Calu3 (cell line): ENCODE data around the gene EPS15. TPM values are rescaled to one million over a fixed set of nuclear protein-coding genes. Genes with fewer than 3 reads are reported as not detected.

Source experiments
- BruUV-seq: library from RNA; stranded (reverse); fragments of 400-500 nt; replicated peaks from 2 replicates; lab custom pipeline; 2021; lab: Mats Ljungman, UMichigan
- CTCF ChIA-PET: fragments of 300-600 bp; sonication (Branson Sonifier 250); formaldehyde crosslinking; loops from one replicate; lab custom pipeline; 2022; ENCODE audit warnings: antibody characterized with exemption; lab: Charles Lee
- DNase-seq: peaks from one replicate; pipeline ENCODE4 v3.0.0; 2022
- H3K27ac Mint-ChIP-seq: one replicate; pipeline ENCODE4 v1.8.0; 2022; ENCODE audit warnings: mixed read lengths; ENCODE audit not compliant: unreplicated experiment
- H3K27me3 Mint-ChIP-seq: one replicate; pipeline ENCODE4 v1.8.0; 2022; ENCODE audit warnings: mixed read lengths; ENCODE audit not compliant: unreplicated experiment
- H3K36me3 Mint-ChIP-seq: one replicate; pipeline ENCODE4 v1.8.0; 2022; ENCODE audit warnings: mild to moderate bottlenecking, moderate library complexity, mixed read lengths; ENCODE audit not compliant: insufficient read depth, unreplicated experiment
- H3K4me1 Mint-ChIP-seq: one replicate; pipeline ENCODE4 v1.8.0; 2022; ENCODE audit warnings: mild to moderate bottlenecking, low read depth, mixed read lengths; ENCODE audit not compliant: unreplicated experiment
- H3K4me3 Mint-ChIP-seq: one replicate; pipeline ENCODE4 v1.8.0; 2022; ENCODE audit warnings: mild to moderate bottlenecking, low read depth, moderate library complexity, mixed read lengths; ENCODE audit not compliant: unreplicated experiment
- H3K9me3 Mint-ChIP-seq: one replicate; pipeline ENCODE4 v1.8.0; 2022; ENCODE audit warnings: low read depth, mixed read lengths; ENCODE audit not compliant: unreplicated experiment
- intact Hi-C: fragments of 100-400 bp; cut with micrococcal nuclease; formaldehyde crosslinking; loops from one replicate; pipeline ENCODE4 v1.10.0; 2022; ENCODE audit not compliant: unreplicated experiment
- total RNA-seq: library from RNA; stranded (reverse); gene quantifications from 2 replicates; pipeline ENCODE4 v1.2.3, GENCODE V29; 2022
- TF ChIP-seq, protein P1 (sequence below): fragments of 200-600 bp; IDR thresholded peaks from one replicate; pipeline ENCODE4 v1.8.0; 2022; ENCODE audit warnings: antibody characterized with exemption; ENCODE audit not compliant: unreplicated experiment

EPS15 gene
- total RNA-seq, 1 experiment from 2014 or later: 51.2 TPM

DNA sequence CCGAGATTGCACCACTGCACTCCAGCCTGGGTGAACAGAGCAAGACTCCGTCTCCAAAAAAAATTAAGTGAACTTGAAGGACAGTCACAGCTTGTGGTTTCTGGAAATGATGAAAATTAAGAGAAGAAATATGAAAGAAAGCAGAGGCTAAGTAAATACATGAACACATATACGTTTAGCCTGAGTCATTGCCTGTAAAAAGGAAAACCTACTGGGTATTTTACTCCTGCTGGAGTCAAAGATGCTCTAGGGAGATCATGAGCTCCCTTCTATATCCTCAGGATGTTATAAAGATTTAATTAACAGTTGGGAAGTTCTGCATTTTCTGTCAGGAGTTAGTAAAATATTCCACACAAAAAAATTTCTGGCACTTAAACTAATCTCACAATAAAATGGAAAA lies 145.2 kb downstream of the EPS15 start:
- H3K27ac Mint-ChIP-seq: no peak overlapping the region
- no TSS peak for BruUV-seq
- no peak for DNase-seq
- H3K36me3 Mint-ChIP-seq: peaks cover 8% of the 10 kb centered on the region
- CTCF ChIA-PET: interaction anchor here (0.6 kb wide), 1 partner anchor 43 kb away, joined by 3 read pairs; no protein-coding TSS in a partner anchor
- intact Hi-C loops: no loop called here
- no peak overlapping the region for H3K4me3 Mint-ChIP-seq
- no peaks in the 10 kb centered on the region for H3K9me3 Mint-ChIP-seq
- no peaks in the 10 kb centered on the region for H3K4me1 Mint-ChIP-seq
- H3K27me3 Mint-ChIP-seq: no peaks in the 10 kb centered on the region
- TF ChIP-seq, protein P1, sequence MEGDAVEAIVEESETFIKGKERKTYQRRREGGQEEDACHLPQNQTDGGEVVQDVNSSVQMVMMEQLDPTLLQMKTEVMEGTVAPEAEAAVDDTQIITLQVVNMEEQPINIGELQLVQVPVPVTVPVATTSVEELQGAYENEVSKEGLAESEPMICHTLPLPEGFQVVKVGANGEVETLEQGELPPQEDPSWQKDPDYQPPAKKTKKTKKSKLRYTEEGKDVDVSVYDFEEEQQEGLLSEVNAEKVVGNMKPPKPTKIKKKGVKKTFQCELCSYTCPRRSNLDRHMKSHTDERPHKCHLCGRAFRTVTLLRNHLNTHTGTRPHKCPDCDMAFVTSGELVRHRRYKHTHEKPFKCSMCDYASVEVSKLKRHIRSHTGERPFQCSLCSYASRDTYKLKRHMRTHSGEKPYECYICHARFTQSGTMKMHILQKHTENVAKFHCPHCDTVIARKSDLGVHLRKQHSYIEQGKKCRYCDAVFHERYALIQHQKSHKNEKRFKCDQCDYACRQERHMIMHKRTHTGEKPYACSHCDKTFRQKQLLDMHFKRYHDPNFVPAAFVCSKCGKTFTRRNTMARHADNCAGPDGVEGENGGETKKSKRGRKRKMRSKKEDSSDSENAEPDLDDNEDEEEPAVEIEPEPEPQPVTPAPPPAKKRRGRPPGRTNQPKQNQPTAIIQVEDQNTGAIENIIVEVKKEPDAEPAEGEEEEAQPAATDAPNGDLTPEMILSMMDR: no peak

DNA sequence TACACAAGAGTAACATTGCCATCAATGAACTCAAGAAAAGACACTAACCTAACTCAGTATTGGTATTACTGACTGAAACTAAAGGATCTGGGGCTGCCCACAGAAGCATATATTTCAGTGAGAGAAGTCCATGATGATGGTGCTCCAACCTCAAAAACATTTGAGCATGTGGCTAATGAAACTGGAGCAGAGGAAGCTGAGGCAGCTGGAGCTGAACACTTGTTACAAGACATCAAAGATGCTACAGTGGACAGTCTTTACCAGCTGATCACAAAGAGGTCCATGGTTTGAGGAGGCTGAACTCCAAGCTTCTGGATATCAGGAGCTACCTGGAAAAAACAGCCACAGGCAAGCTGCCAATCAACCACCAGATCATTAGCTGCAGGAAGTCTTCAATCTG lies 146.5 kb downstream of the EPS15 start:
- no peaks in the 10 kb centered on the region for H3K27me3 Mint-ChIP-seq
- TF ChIP-seq, protein P1: no peak
- H3K4me1 Mint-ChIP-seq: no peaks in the 10 kb centered on the region
- no peaks in the 10 kb centered on the region for H3K9me3 Mint-ChIP-seq
- DNase-seq: no peak
- no TSS peak for BruUV-seq
- CTCF ChIA-PET: interaction anchor here (0.5 to 0.6 kb wide), 2 partner anchors 389 to 623 kb away, joined by 3 to 4 read pairs; no protein-coding TSS in a partner anchor
- H3K27ac Mint-ChIP-seq: no peak overlapping the region
- H3K4me3 Mint-ChIP-seq: no peak overlapping the region
- H3K36me3 Mint-ChIP-seq: peaks cover 8% of the 10 kb centered on the region
- intact Hi-C loops: no loop called here

DNA sequence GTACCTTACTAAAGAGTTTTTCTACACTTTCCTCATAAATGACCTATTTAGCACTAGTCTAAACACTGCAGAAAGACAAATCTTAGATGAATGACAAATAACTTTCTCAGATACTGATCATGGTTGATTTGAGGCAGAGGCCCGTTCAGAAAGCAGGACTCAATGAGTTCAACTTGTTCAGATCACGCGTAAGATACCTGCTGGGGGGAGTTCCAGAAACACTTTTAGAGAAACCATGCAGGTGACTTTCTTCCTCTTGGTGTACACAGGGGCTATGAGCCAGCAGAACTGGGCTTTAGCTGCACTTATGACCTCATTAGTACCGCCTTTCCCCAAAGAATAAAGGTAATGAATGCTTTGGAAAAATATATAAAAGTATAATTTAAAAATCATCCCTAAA lies 149.9 kb downstream of the EPS15 start:
- Mint-ChIP-seq H3K27me3 (no peaks in the 10 kb centered on the region), H3K36me3 (peaks cover 4% of the 10 kb centered on the region), H3K9me3 (no peaks in the 10 kb centered on the region), H3K4me3 (no peak overlapping the region), H3K4me1 (no peaks in the 10 kb centered on the region), H3K27ac (no peak overlapping the region)
- CTCF ChIA-PET: no interaction called here
- DNase-seq: no peak
- no TSS peak for BruUV-seq
- intact Hi-C loops: no loop called here
- TF ChIP-seq, protein P1: no peak

DNA sequence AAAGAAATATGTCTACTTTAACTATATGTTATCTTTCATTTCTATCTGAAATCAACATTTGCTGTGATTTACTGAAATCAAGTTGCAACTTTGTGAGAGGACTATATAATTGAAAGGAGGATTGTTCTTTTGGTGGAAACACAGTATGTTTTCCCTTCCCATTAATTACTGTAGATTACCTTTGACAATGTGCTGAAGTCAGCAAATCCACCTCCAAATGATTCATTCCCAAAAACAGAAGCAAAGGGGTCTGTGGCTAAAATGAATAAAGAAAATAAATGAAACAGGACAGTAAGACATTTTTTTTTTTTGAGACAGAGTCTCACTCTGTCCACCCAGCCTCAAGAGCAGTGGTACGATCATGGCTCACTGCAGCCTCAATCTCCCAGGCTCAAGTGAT lies 153.3 kb downstream of the EPS15 start:
- no peak for DNase-seq
- no TSS peak for BruUV-seq
- no peaks in the 10 kb centered on the region for H3K9me3 Mint-ChIP-seq
- CTCF ChIA-PET: no interaction called here
- no peaks in the 10 kb centered on the region for H3K4me1 Mint-ChIP-seq
- no peak overlapping the region for H3K4me3 Mint-ChIP-seq
- TF ChIP-seq, protein P1: no peak
- H3K36me3 Mint-ChIP-seq: peaks cover 5% of the 10 kb centered on the region
- H3K27ac Mint-ChIP-seq: no peak overlapping the region
- no peaks in the 10 kb centered on the region for H3K27me3 Mint-ChIP-seq
- intact Hi-C loops: no loop called here
